GM19043 (cell line): Measurements from ENCODE around the gene PPP1R12C.
"Not testable (repeated sequence)": the region's sequence is repeated elsewhere in the genome, so short reads cannot be mapped to it uniquely, and the experiment has no call there.

Experiments used
- ATAC-seq: cut with Tn5 transposase; IDR thresholded peaks from one replicate; pipeline ENCODE4 v1.9.1; 2021; ENCODE audit warnings: low read depth; ENCODE audit not compliant: unreplicated experiment

PPP1R12C gene

GRCh38 chr19:55116859-55117662, at the start of gene PPP1R12C:
TSS of gene PPP1R12C (minus strand) at chr19:55117637. CDS start at chr19:55117543, 94 bp downstream.
- no peak for ATAC-seq

DNA sequence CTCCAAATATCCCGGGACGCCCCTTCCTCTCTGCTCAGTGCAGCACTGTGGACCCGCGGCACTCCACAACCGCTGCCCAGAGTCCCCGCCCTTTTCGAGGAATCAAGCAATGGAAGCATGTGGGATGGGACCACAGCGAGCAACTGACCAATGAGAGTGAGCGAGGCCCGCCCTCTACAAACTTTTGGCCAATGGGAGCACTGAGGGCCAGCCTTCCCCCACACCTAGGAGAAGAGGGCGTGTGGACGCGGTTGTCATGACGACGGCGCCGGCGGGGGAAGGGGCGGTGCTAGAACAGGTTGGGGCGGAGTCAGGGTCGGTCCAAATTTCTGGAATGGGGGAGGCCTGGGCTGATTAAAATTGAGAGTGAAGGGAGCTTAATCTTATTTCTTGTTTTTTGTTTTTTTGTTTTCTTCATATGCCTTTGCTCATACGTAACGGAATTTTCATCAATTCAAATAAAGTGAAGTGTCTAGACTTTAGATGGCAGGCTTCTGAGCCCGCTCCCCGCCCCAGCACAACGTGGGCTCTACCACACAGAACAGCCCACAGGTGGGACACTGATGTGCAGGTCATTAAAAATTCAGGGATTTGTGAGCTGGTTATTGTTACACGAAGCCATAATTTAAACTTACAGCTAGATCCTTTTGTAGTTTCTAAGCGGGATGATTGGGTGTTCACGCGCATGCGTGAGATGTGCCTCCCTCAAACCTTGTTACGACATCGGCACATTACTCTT, 49.3 kb upstream of the PPP1R12C start, which contains the start of gene DNAAF3:
DNAAF3 (minus strand) TSS at position 84 of the 739 bp plus-strand sequence. CDS start 200 bp downstream, outside the sequence.
- ATAC-seq: no peak

GRCh38 chr19:55165952-55166529, 48.6 kb upstream of the PPP1R12C start:
- no peak for ATAC-seq

DNA sequence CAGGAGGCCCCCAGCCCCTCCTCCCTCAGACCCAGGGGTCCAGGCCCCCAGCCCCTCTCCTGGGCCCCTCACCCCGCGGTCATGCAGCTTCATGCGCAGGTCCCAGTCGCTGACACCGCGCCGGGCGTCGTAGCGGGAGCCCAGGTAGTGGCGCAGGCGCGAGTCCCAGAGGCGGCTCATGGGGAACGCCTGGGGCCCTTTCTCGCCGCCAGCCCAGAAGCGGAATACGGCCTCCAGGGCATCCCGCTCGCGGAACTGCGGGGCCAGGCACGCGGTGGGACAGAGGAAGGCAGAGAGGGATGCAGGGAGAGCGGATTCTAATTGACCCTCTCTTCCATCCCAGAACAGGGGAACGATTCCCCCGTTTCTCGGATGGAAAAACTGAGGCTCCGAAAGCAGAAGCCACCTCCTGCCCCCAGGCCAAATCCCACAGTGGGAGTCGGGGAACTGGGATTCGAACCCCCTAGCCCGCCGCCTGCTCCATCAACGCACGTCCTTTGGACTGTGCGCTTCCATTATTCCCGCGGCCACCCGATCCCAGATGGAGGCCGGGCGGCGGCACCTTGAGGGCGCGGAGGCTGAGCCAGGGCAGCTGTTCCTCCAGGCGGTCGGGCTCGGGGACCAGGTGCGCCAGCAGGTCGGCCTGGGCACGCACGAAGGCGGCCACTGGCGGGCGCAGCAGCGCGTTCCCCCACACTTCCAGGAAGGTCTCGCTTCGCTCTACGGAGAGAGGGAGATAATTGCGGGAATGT, 44.3 kb upstream of the PPP1R12C start:
- ATAC-seq: no peak

DNA sequence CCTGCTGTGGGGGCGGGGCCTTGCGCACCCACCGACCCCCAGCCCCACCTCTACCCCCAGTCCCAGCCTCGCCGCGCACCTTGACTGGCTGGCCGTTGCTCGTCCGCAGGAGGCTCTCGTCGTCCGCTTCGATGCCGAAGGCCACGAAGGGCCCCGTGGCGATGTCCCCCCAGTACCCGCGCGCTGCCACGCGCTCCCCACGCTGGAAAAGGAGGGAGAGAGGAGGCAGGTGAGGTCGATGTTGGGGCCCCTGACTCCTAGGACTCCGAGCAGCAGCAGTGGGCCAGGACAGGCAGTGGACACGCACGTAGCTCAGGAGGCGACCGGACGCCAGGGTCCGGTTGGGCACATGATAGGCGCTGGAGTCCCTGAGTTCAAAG, 43.5 kb upstream of the PPP1R12C start:
- ATAC-seq: no peak

GRCh38 chr19:55160128-55160985, 42.9 kb upstream of the PPP1R12C start:
- no peak for ATAC-seq

DNA sequence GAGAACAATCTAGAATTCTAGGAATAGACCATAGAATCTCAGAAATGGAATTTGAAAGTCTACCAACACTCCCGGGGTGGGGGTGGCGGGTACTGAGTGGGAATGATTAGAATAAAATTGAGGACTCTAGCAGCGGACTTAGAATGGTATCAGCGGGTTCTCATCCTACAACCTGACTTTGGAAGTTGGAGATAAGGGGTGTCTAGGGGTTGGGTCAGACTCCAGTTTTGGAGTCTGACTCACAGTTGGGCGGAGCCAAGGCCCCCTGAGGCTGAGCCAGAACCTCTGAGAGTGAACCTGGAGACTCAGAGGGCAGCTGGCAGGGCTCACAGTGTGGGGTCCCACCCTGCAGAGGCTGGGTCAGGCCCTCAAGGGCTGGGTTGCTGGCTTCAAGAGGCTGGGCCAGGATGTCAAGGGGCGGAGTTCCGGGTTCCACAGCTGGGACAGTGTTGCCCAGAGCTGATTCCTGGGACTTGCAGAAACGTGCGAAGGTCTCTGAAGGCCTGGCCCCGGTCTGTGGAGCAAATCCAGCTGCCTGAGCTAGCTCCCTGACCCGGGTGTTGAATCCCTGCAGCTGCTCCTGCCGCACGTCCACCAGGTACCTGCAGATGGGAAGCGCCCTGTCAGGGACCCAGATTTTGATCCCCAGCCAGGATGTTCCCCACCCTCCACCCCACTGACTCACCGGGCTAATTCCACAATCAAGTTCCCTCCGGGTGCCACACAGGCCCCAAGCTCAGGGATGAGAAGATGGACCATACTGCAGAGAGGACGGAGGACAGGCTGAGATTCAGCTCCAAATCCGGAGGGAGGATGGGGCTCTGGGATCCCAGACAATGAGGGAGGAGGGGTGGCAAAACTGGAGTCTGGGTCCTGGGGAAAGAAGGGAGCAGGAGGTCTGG, 41.7 kb upstream of the PPP1R12C start:
- no peak for ATAC-seq

- no peak for ATAC-seq
Measured at GRCh38 chr19:55158423-55158822, 41.0 kb upstream of the PPP1R12C start.

DNA sequence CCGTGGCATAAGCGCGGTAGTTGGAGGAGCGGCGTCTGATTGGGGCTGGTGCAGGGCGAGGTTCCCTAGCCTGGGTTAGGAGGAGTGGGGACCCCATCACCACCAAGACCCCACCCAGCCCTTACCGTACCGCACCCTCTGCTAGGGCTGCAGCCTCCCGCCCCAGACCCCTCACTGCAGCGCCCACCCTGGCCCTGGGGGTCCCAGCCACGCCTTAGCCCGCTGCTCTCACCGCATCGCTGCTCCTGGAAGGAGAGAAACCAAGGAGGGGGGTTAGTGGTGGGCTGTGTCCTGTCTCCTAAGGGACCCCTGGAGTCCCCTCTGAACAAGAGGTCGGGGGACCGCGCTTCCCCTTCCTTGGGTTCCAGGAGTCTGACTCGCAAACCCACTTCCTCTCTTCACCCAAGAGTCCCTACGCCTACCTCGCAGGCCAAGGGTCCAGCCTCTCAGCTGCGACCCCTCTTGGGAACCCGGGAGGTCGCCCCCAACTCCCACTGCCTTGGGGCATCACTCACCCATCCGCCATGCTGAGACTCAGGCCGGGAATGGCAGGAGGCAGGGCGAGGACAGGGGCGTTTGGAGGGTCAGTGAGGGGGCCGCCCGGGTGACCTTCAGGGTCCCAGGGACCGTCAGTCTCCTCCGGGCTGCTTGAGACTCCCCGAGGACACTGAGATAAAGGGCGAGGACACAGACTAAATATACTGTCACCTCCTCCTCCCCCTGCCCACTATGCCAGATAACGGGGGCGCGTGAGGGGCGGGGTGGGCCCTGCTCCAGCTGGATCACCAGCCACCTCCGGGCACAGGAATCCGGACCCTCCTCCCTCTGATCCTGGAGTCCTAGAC, 39.8 kb upstream of the PPP1R12C start, which contains the start of gene TNNI3:
TNNI3 (minus strand) TSS at position 669 of the 845 bp plus-strand sequence; CDS start at position 526, 143 bp downstream.
- ATAC-seq: no peak

DNA sequence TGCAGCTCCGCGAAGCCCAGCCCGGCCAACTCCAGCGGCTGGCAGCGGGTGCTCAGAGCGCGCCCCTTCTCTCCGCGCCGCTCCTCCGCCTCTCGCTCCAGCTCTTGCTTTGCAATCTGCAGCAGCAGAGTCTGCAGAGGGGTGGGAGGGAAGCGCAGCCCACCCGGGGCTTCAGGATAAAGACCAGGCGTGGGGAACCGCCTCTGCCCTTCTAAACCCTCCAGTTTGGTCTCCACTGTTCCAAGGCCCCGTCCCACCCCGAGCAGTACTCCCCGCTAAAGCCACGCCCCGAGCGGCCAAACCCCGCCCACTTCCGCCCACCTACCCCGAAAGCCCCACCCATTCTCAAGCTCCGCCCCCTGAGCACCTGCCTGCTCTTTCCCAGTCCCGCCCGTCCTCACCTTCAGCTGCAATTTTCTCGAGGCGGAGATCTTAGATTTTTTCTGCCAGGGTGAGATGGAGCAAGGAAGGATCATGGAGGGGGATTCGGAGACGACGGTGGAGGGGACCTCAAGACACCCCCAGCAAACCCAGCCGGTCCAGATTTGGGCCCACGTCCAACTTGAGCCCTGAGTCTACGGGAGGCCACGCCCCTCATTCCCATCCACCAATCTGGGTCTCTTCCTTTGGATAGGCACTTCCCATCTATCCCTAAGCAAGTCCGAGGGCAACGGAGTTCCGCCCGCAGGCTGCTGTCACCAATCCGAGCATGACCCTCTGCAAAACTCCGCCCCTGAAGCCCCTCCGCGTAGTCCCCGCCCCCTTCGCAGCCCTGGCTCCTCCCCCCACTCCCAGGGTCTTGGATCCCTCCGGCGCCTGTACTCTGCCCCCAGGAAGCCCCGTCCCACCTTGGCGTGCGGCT, 39.0 kb upstream of the PPP1R12C start:
- no peak for ATAC-seq

- not testable (repeated sequence) for ATAC-seq
Measured at GRCh38 chr19:55155784-55156183, 38.3 kb upstream of the PPP1R12C start.

GRCh38 chr19:55153652-55154264, 36.3 kb upstream of the PPP1R12C start:
- ATAC-seq: no peak

GRCh38 chr19:55152017-55152416, 34.6 kb upstream of the PPP1R12C start:
- no peak for ATAC-seq

DNA sequence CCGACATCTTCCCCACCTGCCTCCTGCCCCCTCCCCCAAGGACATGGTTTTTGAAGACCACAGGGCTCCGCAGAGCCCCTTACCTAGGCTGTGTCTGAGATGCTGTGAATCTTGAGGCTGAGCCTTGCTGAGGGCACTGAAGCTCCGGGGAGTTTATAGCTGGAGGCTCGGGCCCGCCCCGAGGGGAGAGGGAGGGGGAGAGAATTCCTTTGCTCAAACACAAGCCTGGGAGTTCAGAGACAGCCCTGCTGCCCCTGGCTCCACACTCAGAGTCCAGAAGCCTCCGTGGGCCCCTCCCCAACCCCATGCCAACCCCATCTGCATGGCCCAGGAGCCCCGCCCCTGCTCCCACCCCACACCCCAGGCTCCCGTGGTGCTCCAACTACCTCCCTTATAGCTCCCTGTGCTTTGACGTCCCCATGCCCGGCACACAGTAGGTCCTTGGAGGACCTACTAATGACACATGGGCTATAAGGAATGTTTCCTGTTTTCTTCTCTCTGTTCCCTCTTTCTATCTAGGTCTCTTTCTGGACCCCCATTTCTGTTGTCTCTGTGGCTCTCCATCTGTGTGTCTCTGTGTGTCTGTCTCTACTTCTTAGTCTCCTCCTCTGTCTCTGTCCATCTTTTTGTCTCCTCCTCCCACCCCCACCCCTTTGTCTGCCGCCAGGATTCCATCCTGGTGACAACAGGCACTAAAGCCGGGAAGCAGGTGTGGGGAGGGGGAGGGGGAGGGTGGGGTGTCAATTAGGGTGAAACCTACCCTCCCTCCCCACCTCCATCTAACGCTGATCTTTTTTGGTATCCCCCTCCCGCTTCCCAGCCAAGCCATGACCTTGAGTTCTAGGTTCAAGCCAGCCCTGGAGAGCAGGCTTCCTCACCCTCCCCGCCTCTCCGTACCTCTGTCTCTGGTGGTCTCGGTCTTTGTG, 31.9 kb upstream of the PPP1R12C start, which contains the start of gene TNNT1:
TNNT1 (minus strand) TSS at position 129 of the 926 bp plus-strand sequence. CDS start 2,049 bp downstream, outside the sequence.
- ATAC-seq: no peak
